GM21423 (cell line): ENCODE measurements around the gene ANKS6.

Experiments used
- ATAC-seq: cut with Tn5 transposase; IDR thresholded peaks from one replicate; pipeline ENCODE4 v1.9.1; 2021; ENCODE audit warnings: mild to moderate bottlenecking, moderate library complexity; ENCODE audit not compliant: unreplicated experiment

The ANKS6 gene

GRCh38 chr9:98818764-98819163 is 22.4 kb upstream of the ANKS6 start:
- ATAC-seq, result no peak

- no peak for ATAC-seq
Observed at GRCh38 chr9:98815391-98815951, 19.1 kb upstream of the ANKS6 start.

DNA sequence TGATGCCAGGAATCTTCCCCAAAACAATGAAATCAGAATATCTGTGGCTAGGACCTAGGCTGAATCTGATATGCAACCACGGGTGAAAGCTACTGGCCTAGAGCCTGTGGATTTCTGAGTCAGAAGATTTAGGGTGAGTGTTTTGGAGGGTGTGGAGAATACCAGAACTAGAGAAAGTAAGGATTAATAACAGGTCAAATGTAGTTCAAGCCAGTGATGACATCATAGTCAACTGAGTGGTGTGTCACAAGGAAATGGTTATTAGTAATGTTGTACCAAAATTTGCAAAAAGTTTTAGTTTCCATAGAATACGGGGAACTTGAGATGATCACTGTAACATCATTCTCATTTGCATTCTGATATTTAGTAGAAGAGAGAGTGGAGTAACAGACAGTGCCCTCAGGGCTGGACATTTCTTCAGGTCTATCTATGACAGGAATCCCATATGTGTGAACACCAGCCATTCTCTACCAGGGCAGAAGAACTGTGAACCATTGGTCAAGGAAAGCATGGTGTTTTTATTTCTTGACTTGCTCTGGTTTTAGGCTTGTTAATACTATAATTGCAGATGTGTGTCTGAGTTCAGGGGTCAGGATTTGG is 14.8 kb upstream of the ANKS6 start:
- ATAC-seq, result no peak

GRCh38 chr9:98810102-98810842 is 13.9 kb upstream of the ANKS6 start:
- no peak for ATAC-seq

DNA sequence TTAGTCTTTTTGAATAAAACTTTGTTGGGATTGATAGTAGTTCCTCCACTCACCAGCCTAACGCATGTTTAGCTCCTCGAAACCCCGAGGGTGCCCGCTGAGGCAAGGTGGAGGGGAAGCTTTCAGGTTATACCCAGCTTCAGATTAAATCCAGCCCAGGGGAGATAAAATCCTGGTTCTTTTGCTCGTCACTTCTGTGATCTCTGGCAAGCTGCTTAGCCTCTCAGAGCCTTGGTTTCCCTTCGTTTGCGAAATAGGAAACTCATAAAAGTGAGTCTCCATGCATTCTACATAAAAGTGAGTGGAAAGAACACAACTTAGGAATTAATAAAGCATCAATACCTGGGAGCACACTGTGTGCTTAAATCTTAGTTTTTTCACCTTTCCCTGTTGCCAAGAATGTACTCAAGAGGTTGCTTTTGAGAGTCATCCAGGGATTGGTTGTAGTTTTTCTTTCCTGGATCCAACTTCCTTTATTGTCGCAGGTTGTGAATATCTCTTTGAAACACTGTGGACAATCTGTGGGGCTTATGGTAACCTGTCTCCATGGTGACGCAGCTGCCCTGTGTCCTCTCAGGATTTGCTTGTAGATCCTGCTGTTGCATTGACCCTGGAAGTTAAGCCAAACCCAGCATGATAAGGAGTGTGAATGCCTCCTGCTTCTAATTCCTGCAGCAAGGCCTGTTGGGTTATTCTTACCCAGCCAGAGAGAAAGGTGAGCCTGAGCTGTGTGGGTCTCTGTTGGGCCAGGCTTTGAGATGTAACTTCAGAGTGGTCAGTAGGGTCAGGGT is 13.2 kb upstream of the ANKS6 start:
- no peak for ATAC-seq

DNA sequence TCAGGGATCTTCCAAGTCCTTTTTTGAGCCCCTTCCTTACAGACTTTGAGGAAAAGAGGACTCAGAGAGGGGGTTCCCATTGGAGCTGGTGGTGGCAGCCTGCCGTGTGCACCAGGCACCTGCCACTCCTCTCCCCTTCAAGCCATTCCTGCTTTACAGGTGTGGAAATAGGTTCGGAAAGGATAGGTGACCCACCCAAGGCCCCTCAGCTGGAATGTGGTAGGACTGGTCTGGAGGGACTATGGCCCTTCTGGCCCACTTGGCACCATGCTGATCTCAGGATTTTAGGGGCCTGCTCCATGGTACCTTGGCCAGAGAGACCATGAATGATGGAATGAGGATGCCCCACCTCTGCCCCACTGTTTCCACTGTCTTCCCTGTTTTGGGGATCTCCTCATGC is 12.5 kb upstream of the ANKS6 start:
- ATAC-seq, result no peak

DNA sequence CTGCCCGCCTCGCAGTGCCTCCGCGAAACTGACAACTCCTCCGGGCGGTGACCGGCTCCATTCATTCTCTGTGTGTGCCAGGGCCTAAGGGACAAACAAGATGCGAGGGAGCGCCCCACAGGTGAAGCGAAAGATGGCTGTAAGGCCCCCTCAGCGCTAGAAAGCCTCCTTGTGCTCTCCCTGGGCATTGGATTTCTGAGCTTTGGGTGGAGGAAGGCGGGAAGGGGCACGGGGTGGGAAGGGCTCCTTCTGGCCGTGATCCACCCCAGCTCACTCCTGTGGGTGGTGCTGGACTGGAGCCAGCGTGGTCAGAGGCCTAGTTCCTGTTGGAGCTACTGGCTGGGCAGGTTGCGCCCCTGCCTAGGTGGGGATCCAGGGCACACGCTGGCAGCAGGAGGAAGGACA is 12.1 kb upstream of the ANKS6 start:
- ATAC-seq, result no peak

DNA sequence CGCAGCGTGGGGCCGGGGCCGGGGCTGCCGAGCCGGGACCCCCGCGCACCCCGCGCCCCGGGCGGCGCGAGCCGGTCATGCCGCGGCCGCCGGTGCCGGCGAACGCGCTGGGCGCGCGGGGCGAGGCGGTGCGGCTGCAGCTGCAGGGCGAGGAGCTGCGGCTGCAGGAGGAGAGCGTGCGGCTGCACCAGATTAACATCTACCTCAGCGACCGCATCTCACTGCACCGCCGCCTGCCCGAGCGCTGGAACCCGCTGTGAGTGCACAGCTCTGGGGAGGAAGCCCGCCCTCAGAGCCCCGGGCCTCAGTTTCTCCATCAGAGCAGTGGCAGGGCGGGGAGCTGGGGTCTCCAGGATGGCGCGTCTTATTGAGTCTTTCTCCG is 11.4 kb upstream of the ANKS6 start:
- peak; percentile 23 for ATAC-seq

GRCh38 chr9:98807070-98807813 is 10.9 kb upstream of the ANKS6 start, which contains the start of gene GALNT12:
TSS of gene GALNT12 (plus strand) at chr9:98807670. CDS start at chr9:98807699, 29 bp downstream.
- peak; percentile 50 for ATAC-seq

DNA sequence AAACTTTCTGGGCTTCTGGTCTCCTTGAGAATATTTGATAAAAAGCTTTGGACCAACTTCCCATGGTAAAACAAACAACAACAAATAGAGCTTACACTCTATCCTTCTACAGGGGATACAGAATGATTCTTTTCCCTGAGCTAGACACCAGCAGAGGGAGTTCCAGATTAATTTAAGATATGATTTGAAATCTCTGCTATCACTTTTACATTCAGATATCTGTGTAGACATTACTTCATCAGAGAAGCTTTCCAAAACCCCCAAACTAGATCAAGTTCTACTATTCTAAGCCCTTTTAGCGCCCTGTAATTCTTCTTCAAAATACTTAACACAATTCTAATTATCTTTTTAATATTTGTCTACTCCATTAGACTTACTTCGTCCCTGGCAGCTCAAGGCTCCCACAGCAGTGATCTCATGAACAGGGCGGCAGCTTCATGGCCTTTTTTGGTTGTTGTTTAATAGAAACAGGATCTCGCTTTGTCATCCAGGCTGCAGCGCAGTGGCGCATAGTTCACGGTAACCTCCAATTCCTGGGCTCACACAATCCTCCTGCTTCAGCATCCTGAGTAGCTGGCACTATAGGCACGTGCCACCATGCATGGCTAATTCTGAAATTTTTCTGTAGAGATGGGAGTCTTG is 10.2 kb upstream of the ANKS6 start:
- no peak for ATAC-seq

DNA sequence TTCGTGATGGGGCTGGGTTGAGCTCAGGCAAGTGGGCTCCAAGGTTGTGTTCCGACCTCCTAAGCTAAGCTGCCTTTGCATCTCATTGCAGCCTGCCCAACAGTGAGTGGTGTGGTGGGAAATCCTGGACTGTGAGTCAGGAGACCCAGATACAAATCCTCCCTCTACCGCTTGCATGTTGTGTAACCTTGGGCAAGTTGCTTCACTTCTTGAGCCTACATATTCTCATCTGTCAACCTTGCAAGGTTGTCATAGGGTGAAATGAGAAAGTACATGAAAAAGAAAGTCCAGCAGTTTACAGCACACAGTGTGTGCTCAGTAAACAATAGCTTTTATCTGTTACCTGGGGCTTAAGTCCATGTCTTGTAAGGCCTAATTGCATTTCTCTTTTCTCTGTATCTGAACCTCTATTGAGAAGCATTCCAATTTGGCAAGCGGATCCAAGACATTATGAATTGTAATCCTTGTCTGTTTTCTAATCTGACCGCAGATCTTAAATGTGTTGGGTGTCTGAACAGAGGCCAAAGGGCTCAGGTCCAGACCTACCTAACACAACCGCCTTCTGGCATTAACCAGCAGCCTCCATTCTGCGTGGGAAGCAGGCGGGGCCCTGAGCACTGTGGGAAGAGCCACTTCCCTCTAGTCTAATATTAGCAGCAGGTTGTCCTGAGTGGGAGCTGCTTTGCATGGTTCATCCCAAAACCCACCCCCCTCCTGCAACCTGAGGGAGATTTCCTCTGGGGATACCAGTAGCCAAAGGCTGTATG is 9.3 kb upstream of the ANKS6 start:
- ATAC-seq, result no peak

DNA sequence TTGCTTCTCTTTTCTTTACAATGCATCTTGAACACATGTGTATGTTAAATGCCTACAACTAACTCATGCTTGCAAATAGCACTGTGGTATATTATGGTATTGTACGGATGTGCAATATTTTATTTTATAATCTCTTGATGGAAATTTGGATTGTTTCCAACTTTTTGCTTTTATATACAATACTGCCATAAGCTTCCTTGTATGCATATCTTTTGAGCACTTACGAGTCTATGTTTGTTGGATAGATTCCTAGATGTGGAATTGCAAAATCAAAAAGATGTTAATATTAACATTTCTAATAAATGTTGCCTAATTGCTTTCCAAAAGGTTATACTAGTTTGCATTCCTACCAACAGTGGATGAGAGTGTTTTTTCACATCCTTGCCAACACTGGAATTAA is 7.7 kb upstream of the ANKS6 start:
- no peak for ATAC-seq

DNA sequence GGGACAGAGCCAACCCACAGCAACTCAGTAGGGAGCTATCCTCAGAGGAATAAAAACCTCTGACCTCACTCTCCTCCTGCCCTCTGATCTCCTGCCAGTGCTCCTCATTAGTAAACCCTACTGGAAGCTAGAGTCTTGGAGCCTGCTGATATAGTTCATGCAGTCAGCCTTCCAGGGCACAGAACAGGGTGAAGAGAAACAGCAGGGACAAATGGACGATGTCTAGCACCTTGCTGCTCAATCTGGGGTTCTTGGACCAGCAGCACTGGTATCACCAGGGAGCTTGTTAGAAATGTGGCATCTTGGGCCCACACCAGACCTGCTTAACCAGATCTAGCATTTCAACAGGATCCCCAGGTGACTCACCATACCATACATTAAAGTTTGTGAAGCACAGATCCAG is 5.6 kb upstream of the ANKS6 start:
- no peak for ATAC-seq

DNA sequence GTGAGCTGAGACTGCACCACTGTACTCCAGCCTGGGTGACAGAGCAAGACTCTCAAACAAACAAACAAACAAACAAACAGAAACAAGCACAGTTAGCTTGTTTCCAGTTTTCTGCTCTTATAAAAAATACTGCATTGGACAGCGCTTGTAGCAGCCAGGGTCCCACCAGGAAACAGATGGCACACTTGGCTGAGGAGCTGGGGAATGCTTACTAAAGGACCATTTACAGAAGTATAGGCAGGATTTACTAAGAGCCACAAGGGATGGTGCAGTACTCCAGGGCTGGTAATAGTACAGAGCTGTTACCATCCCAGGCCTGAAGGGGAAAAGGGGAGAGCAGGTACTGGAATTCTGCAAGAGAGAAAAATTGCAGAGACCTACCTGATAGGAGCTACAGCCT is 5.2 kb upstream of the ANKS6 start:
- no peak for ATAC-seq

DNA sequence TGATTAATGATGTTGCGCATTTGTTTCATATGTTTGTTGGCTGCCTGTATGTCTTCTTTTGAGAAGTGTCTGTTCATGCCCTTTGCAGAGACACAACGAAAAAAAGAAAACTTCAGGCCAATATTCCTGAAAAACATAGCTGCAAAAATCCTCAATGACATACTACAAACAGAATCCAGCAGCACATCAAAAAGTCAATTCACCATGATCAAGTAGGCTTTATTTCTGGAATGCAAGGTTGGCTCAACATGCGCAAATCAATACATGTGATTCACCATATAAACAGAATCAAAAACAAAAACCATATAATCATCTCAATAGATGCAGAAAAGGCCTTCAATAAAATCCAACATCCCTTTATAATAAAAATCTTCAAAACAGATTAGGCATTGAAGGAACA is 1.9 kb upstream of the ANKS6 start:
- no peak for ATAC-seq

- ATAC-seq, result no peak
Observed at GRCh38 chr9:98797491-98797890, 1.1 kb upstream of the ANKS6 start.

GRCh38 chr9:98795970-98796363 is 388 bp downstream of the ANKS6 start:
- peak; percentile 29 for ATAC-seq

GRCh38 chr9:98795295-98795955 is 930 bp downstream of the ANKS6 start:
- no peak for ATAC-seq

GRCh38 chr9:98794802-98795201 is 1.6 kb downstream of the ANKS6 start:
- no peak for ATAC-seq
